ENCODE results near the gene TRH. TPM values are rescaled to one million over a fixed set of nuclear protein-coding genes. Genes with fewer than 3 reads are reported as not detected.

Gene TRH
- total RNA-seq, 2 donors from 2014 or later: 0.22 to 0.29 TPM

GRCh38 chr3:129984125-129984524 lies 9.6 kb downstream of the TRH start:
- H3K9ac ChIP-seq (ENCODE audit: extremely low read depth, low read length, poor library complexity, severe bottlenecking): no peak overlapping the region
- no peaks in the 10 kb centered on the region for H3K36me3 ChIP-seq (ENCODE audit: control insufficient read depth, insufficient read depth, low read length)
- H3K4me1 ChIP-seq (ENCODE audit: control insufficient read depth, insufficient read depth, low read length): no peaks in the 10 kb centered on the region
- H3K27ac Mint-ChIP-seq: no peak overlapping the region
- H3K27me3 ChIP-seq (ENCODE audit: control insufficient read depth, insufficient read depth, low read length, poor library complexity, severe bottlenecking): peaks cover 35% of the 10 kb centered on the region
- 33 to 55% methylated on average over 1 to 2 of the region's 2 CpGs for WGBS, 2 experiments (ENCODE audit: insufficient coverage in 1 of 2, insufficient read length in 1 of 2)
- DNase-seq: peak; percentile 79
- no peaks in the 10 kb centered on the region for H3K9me3 Mint-ChIP-seq
- H3K36me3 Mint-ChIP-seq (ENCODE audit: low read depth): no peaks in the 10 kb centered on the region
- H3K4me3 ChIP-seq (ENCODE audit: low read length): no peak overlapping the region
- peaks cover 55% of the 10 kb centered on the region for H3K27me3 Mint-ChIP-seq (ENCODE audit: insufficient read depth)
- H3K9me3 ChIP-seq (ENCODE audit: control insufficient read depth, low read length): no peaks in the 10 kb centered on the region
- H3K4me3 Mint-ChIP-seq: no peak overlapping the region
- no peak overlapping the region for H3K27ac ChIP-seq (ENCODE audit: low read depth, low read length)
- H3K4me1 Mint-ChIP-seq: no peaks in the 10 kb centered on the region
- no peak for TF ChIP-seq CTCF (conservative IDR thresholded peaks at IDR 0.05)

GRCh38 chr3:129985113-129985512 lies 10.6 kb downstream of the TRH start:
- Histone ChIP-seq H3K36me3 (ENCODE audit: control insufficient read depth, insufficient read depth, low read length) (no peaks in the 10 kb centered on the region), H3K27ac (ENCODE audit: low read depth, low read length) (no peak overlapping the region), H3K9ac (ENCODE audit: extremely low read depth, low read length, poor library complexity, severe bottlenecking) (no peak overlapping the region), H3K9me3 (ENCODE audit: control insufficient read depth, low read length) (no peaks in the 10 kb centered on the region), H3K27me3 (ENCODE audit: control insufficient read depth, insufficient read depth, low read length, poor library complexity, severe bottlenecking) (peaks cover 25% of the 10 kb centered on the region), H3K4me1 (ENCODE audit: control insufficient read depth, insufficient read depth, low read length) (no peaks in the 10 kb centered on the region), H3K4me3 (ENCODE audit: low read length) (no peak overlapping the region)
- no peak for DNase-seq
- Mint-ChIP-seq H3K27me3 (ENCODE audit: insufficient read depth) (peaks cover 52% of the 10 kb centered on the region), H3K4me1 (no peaks in the 10 kb centered on the region), H3K36me3 (ENCODE audit: low read depth) (no peaks in the 10 kb centered on the region), H3K4me3 (no peak overlapping the region), H3K27ac (no peak overlapping the region), H3K9me3 (no peaks in the 10 kb centered on the region)
- WGBS, 2 experiments (ENCODE audit: insufficient coverage in 1 of 2, insufficient read length in 1 of 2): 92 to 97% methylated on average over 12 to 14 of the region's 14 CpGs
- TF ChIP-seq CTCF (conservative IDR thresholded peaks at IDR 0.05): no peak

- H3K27me3 ChIP-seq (ENCODE audit: control insufficient read depth, insufficient read depth, low read length, poor library complexity, severe bottlenecking): no peaks in the 10 kb centered on the region
- H3K4me1 ChIP-seq (ENCODE audit: control insufficient read depth, insufficient read depth, low read length): no peaks in the 10 kb centered on the region
- H3K4me3 ChIP-seq (ENCODE audit: low read length): no peak overlapping the region
- H3K9me3 Mint-ChIP-seq: no peaks in the 10 kb centered on the region
- H3K9me3 ChIP-seq (ENCODE audit: control insufficient read depth, low read length): no peaks in the 10 kb centered on the region
- H3K36me3 ChIP-seq (ENCODE audit: control insufficient read depth, insufficient read depth, low read length): no peaks in the 10 kb centered on the region
- H3K9ac ChIP-seq (ENCODE audit: extremely low read depth, low read length, poor library complexity, severe bottlenecking): no peak overlapping the region
- H3K27me3 Mint-ChIP-seq (ENCODE audit: insufficient read depth): peaks cover 42% of the 10 kb centered on the region
- no peaks in the 10 kb centered on the region for H3K36me3 Mint-ChIP-seq (ENCODE audit: low read depth)
- 76 to 93% methylated on average over 6 to 10 of the region's 10 CpGs for WGBS, 2 experiments (ENCODE audit: insufficient coverage in 1 of 2, insufficient read length in 1 of 2)
- TF ChIP-seq CTCF (conservative IDR thresholded peaks at IDR 0.05): no peak
- H3K27ac ChIP-seq (ENCODE audit: low read depth, low read length): no peak overlapping the region
- no peak overlapping the region for H3K4me3 Mint-ChIP-seq
- peaks cover 7% of the 10 kb centered on the region for H3K4me1 Mint-ChIP-seq
- DNase-seq: no peak
- no peak overlapping the region for H3K27ac Mint-ChIP-seq
These were observed 13.9 kb downstream of the TRH start for GRCh38 chr3:129988429-129988828.
